Measurements from ENCODE around the gene TNNT3. TPM values are rescaled to one million over a fixed set of nuclear protein-coding genes. Genes with fewer than 3 reads are reported as not detected.

The TNNT3 gene
- total RNA-seq, 1 experiment from 2014 or later = 0.88 TPM

DNA sequence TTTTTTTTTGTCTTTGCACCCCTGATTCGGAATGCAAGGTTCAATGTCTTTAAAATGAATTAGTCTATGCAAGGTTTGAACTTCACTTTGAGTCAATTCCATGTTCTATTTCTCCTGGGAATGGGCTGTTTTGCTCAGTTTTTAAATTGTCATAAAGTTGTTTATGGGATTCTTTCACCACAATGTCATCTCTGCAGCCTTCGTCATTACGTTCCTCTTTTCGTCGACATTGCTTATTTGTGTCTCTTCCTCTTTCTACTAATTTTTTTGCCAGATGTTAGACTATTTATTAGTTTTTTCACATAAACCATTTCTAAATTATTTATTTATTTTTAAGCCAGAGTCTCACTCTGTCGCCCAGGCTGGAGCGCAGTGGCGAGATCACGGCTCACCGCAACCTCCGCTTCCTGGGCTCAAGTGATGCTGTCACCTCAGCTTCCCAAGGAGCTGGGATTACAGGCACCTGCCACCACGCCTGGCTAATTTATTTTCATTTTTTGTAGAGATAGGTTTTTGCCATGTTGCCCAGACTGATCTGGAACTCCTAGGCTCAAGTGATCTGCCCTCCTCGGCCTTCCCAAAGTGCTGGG, 7.1 kb upstream of the TNNT3 start:
- Mint-ChIP-seq H3K4me3 (ENCODE audit: unreplicated experiment) (no peak overlapping the region), H3K27ac (ENCODE audit: unreplicated experiment) (no peak overlapping the region), H3K9me3 (ENCODE audit: unreplicated experiment) (peaks cover 12% of the 10 kb centered on the region), H3K36me3 (ENCODE audit: insufficient read depth, unreplicated experiment) (peaks cover 13% of the 10 kb centered on the region), H3K4me1 (ENCODE audit: low read depth, unreplicated experiment) (no peaks in the 10 kb centered on the region), H3K27me3 (ENCODE audit: insufficient read depth, unreplicated experiment) (no peaks in the 10 kb centered on the region)
- H3K27me3 ChIP-seq (replicated peaks; ENCODE audit: control insufficient read depth, insufficient read depth, low read length) = no peaks in the 10 kb centered on the region
- no peaks in the 10 kb centered on the region for H3K4me1 ChIP-seq
- ChIA-PET CTCF (no interaction called here), POLR2A (interaction anchor here (0.6 kb wide), 1 partner anchor 21 kb away, joined by 3 read pairs; no protein-coding TSS in a partner anchor)
- 0 out of 2 replicates have a peak, but pooled peaks cover 5% of the 10 kb centered on the region for H3K9me3 ChIP-seq
- no peaks in the 10 kb centered on the region for H3K36me3 ChIP-seq (ENCODE audit: control insufficient read depth, insufficient read depth, low read length)
- BruUV-seq (replicated peaks) = no TSS peak
- no peak overlapping the region for H3K4me3 ChIP-seq (ENCODE audit: low read depth, low read length)
- TF ChIP-seq, protein P1, sequence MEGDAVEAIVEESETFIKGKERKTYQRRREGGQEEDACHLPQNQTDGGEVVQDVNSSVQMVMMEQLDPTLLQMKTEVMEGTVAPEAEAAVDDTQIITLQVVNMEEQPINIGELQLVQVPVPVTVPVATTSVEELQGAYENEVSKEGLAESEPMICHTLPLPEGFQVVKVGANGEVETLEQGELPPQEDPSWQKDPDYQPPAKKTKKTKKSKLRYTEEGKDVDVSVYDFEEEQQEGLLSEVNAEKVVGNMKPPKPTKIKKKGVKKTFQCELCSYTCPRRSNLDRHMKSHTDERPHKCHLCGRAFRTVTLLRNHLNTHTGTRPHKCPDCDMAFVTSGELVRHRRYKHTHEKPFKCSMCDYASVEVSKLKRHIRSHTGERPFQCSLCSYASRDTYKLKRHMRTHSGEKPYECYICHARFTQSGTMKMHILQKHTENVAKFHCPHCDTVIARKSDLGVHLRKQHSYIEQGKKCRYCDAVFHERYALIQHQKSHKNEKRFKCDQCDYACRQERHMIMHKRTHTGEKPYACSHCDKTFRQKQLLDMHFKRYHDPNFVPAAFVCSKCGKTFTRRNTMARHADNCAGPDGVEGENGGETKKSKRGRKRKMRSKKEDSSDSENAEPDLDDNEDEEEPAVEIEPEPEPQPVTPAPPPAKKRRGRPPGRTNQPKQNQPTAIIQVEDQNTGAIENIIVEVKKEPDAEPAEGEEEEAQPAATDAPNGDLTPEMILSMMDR (IDR thresholded peaks at IDR 0.05; ENCODE audit: insufficient read depth in 1 of 2, low read depth in 1 of 2, low read length in 1 of 2, severe bottlenecking in 1 of 2, unreplicated experiment in 1 of 2) = no peak
- DNase-seq = no peak
- intact Hi-C loops (cut with micrococcal nuclease; ENCODE audit: unreplicated experiment) = no loop called here

DNA sequence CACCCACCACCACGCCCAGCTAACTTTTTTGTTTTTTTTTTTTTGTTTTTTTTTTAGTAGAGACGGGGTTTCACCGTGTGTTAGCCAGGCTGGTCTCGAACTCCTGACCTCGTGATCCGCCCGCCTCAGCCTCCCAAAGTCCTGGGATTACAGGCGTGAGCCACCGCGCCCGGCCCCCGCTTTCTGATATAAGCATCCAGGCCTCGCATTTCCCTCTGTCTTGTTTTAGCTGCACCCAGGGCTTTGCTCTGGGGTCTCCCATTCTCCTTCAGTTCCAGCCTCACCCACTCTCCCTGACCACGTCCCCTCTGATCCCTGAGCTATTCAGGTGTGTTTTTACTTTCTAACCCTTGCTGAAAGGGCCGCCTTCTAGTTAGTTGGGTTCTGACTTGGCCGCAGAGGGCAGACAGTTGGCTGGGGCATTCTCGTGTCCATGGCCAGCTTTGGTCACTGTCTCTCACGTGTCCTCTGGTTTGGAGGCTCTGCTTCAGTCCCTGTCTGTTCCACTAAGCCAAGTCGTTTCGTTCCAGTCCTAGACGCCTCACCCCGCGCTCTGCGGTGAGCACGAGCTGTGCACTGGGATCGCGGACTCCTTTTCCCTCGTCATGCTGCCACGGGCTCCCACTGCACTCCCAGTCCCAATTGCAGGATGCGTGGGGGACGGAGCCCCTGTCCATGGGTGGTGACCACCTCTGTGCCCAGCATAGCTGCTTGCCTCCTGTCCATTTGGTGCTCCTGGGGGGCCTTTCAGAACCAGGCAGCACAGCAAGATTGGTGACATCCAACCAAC, 6.0 kb upstream of the TNNT3 start:
- peak in 1 of 2 experiments; percentile 32 for DNase-seq
- no peaks in the 10 kb centered on the region for H3K36me3 ChIP-seq (ENCODE audit: control insufficient read depth, insufficient read depth, low read length)
- no peak overlapping the region for H3K4me3 ChIP-seq (ENCODE audit: low read depth, low read length)
- H3K9me3 Mint-ChIP-seq (ENCODE audit: unreplicated experiment) = peaks cover 12% of the 10 kb centered on the region
- ChIA-PET CTCF (interaction anchor here (0.8 kb wide), 1 partner anchor 238 kb away, joined by 3 read pairs; no protein-coding TSS in a partner anchor), POLR2A (interaction anchor here (0.6 kb wide), 1 partner anchor 20 kb away, joined by 3 read pairs; no protein-coding TSS in a partner anchor)
- H3K27me3 ChIP-seq (replicated peaks; ENCODE audit: control insufficient read depth, insufficient read depth, low read length) = no peaks in the 10 kb centered on the region
- H3K9me3 ChIP-seq = 0 out of 2 replicates have a peak, but pooled peaks cover 5% of the 10 kb centered on the region
- BruUV-seq (replicated peaks) = no TSS peak
- H3K4me3 Mint-ChIP-seq (ENCODE audit: unreplicated experiment) = no peak overlapping the region
- intact Hi-C loops (cut with micrococcal nuclease; ENCODE audit: unreplicated experiment) = no loop called here
- H3K4me1 Mint-ChIP-seq (ENCODE audit: low read depth, unreplicated experiment) = no peaks in the 10 kb centered on the region
- H3K27me3 Mint-ChIP-seq (ENCODE audit: insufficient read depth, unreplicated experiment) = no peaks in the 10 kb centered on the region
- H3K4me1 ChIP-seq = no peaks in the 10 kb centered on the region
- no peak overlapping the region for H3K27ac Mint-ChIP-seq (ENCODE audit: unreplicated experiment)
- TF ChIP-seq, protein P1 (IDR thresholded peaks at IDR 0.05; ENCODE audit: insufficient read depth in 1 of 2, low read depth in 1 of 2, low read length in 1 of 2, severe bottlenecking in 1 of 2, unreplicated experiment in 1 of 2) = no peak
- H3K36me3 Mint-ChIP-seq (ENCODE audit: insufficient read depth, unreplicated experiment) = peaks cover 13% of the 10 kb centered on the region

DNA sequence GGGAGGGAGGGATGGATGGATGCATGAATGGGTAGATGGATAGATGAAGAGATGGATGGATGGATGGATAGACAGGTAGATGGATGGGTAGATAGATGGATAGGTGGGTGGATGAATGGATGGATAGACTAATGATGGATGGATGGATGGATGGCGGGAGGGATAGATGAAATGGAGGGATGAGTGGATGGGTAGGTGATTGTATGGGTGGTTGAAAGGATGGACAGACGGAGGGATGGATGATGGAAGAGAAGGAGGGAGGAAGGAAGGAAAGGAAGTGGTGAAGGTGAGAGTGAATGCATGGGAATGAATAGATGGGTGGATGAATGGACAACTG, 3.7 kb upstream of the TNNT3 start:
- no peaks in the 10 kb centered on the region for H3K27me3 ChIP-seq (replicated peaks; ENCODE audit: control insufficient read depth, insufficient read depth, low read length)
- TF ChIP-seq, protein P1 (IDR thresholded peaks at IDR 0.05; ENCODE audit: insufficient read depth in 1 of 2, low read depth in 1 of 2, low read length in 1 of 2, severe bottlenecking in 1 of 2, unreplicated experiment in 1 of 2) = no peak
- H3K27me3 Mint-ChIP-seq (ENCODE audit: insufficient read depth, unreplicated experiment) = no peaks in the 10 kb centered on the region
- BruUV-seq (replicated peaks) = no TSS peak
- ChIA-PET POLR2A (no interaction called here), CTCF (no interaction called here)
- intact Hi-C loops (cut with micrococcal nuclease; ENCODE audit: unreplicated experiment) = loop anchor here (1.0 kb wide), 1 partner anchor 24 kb away; no protein-coding TSS in a partner anchor
- no peak overlapping the region for H3K4me3 ChIP-seq (ENCODE audit: low read depth, low read length)
- no peak for DNase-seq
- no peaks in the 10 kb centered on the region for H3K4me1 ChIP-seq
- no peaks in the 10 kb centered on the region for H3K4me1 Mint-ChIP-seq (ENCODE audit: low read depth, unreplicated experiment)
- no peak overlapping the region for H3K4me3 Mint-ChIP-seq (ENCODE audit: unreplicated experiment)
- H3K9me3 ChIP-seq = 0 out of 2 replicates have a peak, but pooled peaks cover 5% of the 10 kb centered on the region
- no peaks in the 10 kb centered on the region for H3K36me3 ChIP-seq (ENCODE audit: control insufficient read depth, insufficient read depth, low read length)
- peaks cover 13% of the 10 kb centered on the region for H3K36me3 Mint-ChIP-seq (ENCODE audit: insufficient read depth, unreplicated experiment)
- peak overlapping the region; percentile 2 for H3K27ac Mint-ChIP-seq (ENCODE audit: unreplicated experiment)
- peaks cover 12% of the 10 kb centered on the region for H3K9me3 Mint-ChIP-seq (ENCODE audit: unreplicated experiment)

All from Caco-2 (cell line).